Measurements from ENCODE around the gene BRSK2. TPM values are rescaled to one million over a fixed set of nuclear protein-coding genes. Genes with fewer than 3 reads are reported as not detected.
"Not testable (repeated sequence)": the region's sequence is repeated elsewhere in the genome, so short reads cannot be mapped to it uniquely, and the experiment has no call there.

The BRSK2 gene
- total RNA-seq, 4 donors from 2014 or later = 0.35 to 6.4 (median 0.40) TPM; not detected in 1

- no peak for DNase-seq
Measured at GRCh38 chr11:1509626-1510255, 120.0 kb downstream of the BRSK2 start.

DNA sequence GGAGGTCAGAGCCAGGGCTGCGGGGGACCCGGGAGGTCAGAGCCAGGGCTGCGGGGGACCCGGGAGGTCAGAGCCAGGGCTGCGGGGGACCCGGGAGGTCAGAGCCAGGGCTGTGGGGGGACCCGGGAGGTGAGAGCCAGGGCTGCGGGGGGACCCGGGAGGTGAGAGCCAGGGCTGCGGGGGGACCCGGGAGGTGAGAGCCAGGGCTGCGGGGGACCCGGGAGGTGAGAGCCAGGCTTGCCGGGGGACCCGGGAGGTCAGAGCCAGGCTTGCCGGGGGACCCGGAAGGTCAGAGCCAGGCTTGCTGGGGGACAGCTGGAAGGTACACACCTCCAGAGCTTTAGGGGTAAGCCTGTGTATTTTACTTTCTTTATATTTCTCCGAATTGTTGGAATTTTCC is 120.6 kb downstream of the BRSK2 start:
- H3K4me1 ChIP-seq = peaks cover 0 to 27% (median 5%) of the 10 kb centered on the region in 4 donors
- H3K9me3 ChIP-seq, H3K36me3 ChIP-seq: not testable (repeated sequence)

More at GRCh38 chr11:1509626-1510255, 120.0 kb downstream of the BRSK2 start:
- TF ChIP-seq CTCF (IDR thresholded peaks at IDR 0.05) (no peak), POLR2A (IDR thresholded peaks at IDR 0.05) (no peak)
- Histone ChIP-seq H3K36me3 (no peaks in the 10 kb centered on the region), H3K27me3 (no peaks in the 10 kb centered on the region), H3K27ac (no peak overlapping the region), H3K9me3 (no peaks in the 10 kb centered on the region), H3K4me3 (no peak overlapping the region), H3K4me1 (peaks cover 0 to 20% (median 0%) of the 10 kb centered on the region in 4 donors)

GRCh38 chr11:1510928-1511327 is 121.2 kb downstream of the BRSK2 start:
- Histone ChIP-seq H3K36me3 (no peaks in the 10 kb centered on the region), H3K4me1 (peaks cover 0 to 32% (median 11%) of the 10 kb centered on the region in 4 donors), H3K4me3 (no peak overlapping the region), H3K9me3 (no peaks in the 10 kb centered on the region), H3K27me3 (no peaks in the 10 kb centered on the region), H3K27ac (no peak overlapping the region)
- TF ChIP-seq CTCF (IDR thresholded peaks at IDR 0.05) (no peak), POLR2A (IDR thresholded peaks at IDR 0.05) (no peak)
- no peak for DNase-seq

More for the DNA sequence above, 120.6 kb downstream of the BRSK2 start:
- DNase-seq, H3K4me3 ChIP-seq, H3K27me3 ChIP-seq, H3K27ac ChIP-seq: not testable (repeated sequence)

GRCh38 chr11:1511937-1512496 is 122.3 kb downstream of the BRSK2 start:
- Histone ChIP-seq H3K4me3 (no peak overlapping the region), H3K4me1 (peaks cover 0 to 31% (median 13%) of the 10 kb centered on the region in 4 donors), H3K27me3 (no peaks in the 10 kb centered on the region), H3K9me3 (no peaks in the 10 kb centered on the region), H3K27ac (no peak overlapping the region), H3K36me3 (no peaks in the 10 kb centered on the region)
- no peak for DNase-seq
- TF ChIP-seq POLR2A (IDR thresholded peaks at IDR 0.05) = no peak

Other genes starting within 250 kb of the BRSK2 start
- not detected for gene MUC5AC, start 232.0 kb upstream of the BRSK2 start, total RNA-seq
- gene MUC5B, start 166.9 kb upstream of the BRSK2 start, total RNA-seq = 10 to 100 TPM in 2 of 4 donors, 1 to 10 TPM in 1, under 1 TPM in 1; 0.18 to 25.6 (median 10.5) TPM
- 10 to 100 TPM; 43.7 to 77.3 (median 70.6) TPM for gene TOLLIP, start 80.3 kb upstream of the BRSK2 start, total RNA-seq
- gene MOB2, start 96.8 kb downstream of the BRSK2 start, total RNA-seq = 10 to 100 TPM; 34.7 to 50.4 (median 40.5) TPM
- 10 to 100 TPM in 3 of 4 donors, 1 to 10 TPM in 1; 2.5 to 18.4 (median 13.2) TPM for gene DUSP8, start 182.3 kb downstream of the BRSK2 start, total RNA-seq
- not detected for gene KRTAP5-1, start 195.3 kb downstream of the BRSK2 start, total RNA-seq
- gene KRTAP5-2, start 208.4 kb downstream of the BRSK2 start, total RNA-seq = not detected
- gene KRTAP5-3, start 218.5 kb downstream of the BRSK2 start, total RNA-seq = not detected
- not detected for gene KRTAP5-4, start 232.2 kb downstream of the BRSK2 start, total RNA-seq
- gene KRTAP5-5, start 239.8 kb downstream of the BRSK2 start, total RNA-seq = not detected

Measured in Peyer's patch (tissue), 4 donors.